Activated naive CD4-positive, alpha-beta T cell treated with anti-CD3 and anti-CD28 coated beads, Interleukin-2, amount 50 U/mL, for 72 hours (primary cell): ENCODE measurements around the gene PPFIBP2. TPM values are rescaled to one million over a fixed set of nuclear protein-coding genes. Genes with fewer than 3 reads are reported as not detected.

ENCODE experiments used
- ATAC-seq, 2 donors: fragments of 150-1000 bp; cut with Tn5 transposase; 2 replicates each; pipeline ENCODE4 v1.10.0; 2021; ENCODE audit warnings: mild to moderate bottlenecking in 2 of 2, moderate library complexity in 2 of 2
- DNase-seq, 2 donors: peaks; one replicate each; pipeline ENCODE4 v3.0.0; 2021 to 2022; ENCODE audit warnings: low spot score in 2 of 2
- H3K27ac Mint-ChIP-seq, 2 donors: one replicate each; pipeline ENCODE4 v1.8.0; 2022; ENCODE audit warnings: mild to moderate bottlenecking in 2 of 2, mixed read lengths in 2 of 2
- H3K36me3 Mint-ChIP-seq, 2 donors: one replicate each; pipeline ENCODE4 v1.8.0; 2022; ENCODE audit warnings: mixed read lengths in 2 of 2
- H3K9me3 Mint-ChIP-seq, 2 donors: one replicate each; pipeline ENCODE4 v1.8.0; 2022; ENCODE audit warnings: mixed read lengths in 2 of 2
- total RNA-seq, 2 donors: library from RNA; stranded (reverse); gene quantifications; one replicate each; pipeline ENCODE4 v1.2.3, GENCODE V29; 2022

The PPFIBP2 gene
- total RNA-seq, 2 donors from 2014 or later = 13.7 to 19.9 TPM

DNA sequence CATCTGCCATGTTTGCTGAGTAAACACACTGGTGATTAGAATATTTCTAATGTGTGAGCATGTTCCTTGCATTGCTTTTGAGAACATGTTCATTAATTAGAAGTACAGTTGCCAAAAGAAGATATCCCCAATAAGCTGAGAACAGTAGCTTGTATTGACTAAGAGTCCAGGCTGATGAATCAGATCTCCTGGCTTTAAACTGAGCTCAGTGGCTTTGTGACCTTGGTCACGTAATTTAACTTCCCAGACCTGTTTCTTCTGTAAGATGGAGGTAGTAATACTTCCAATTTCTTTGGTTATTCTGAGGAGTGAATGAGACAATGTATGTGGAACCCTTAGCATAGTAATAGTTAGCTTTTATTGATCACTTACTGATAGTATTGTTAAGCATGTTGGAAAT, 97.6 kb downstream of the PPFIBP2 start:
- Mint-ChIP-seq H3K36me3 (peaks cover 0 to 12% of the 10 kb centered on the region in 2 donors), H3K9me3 (no peaks in the 10 kb centered on the region)

DNA sequence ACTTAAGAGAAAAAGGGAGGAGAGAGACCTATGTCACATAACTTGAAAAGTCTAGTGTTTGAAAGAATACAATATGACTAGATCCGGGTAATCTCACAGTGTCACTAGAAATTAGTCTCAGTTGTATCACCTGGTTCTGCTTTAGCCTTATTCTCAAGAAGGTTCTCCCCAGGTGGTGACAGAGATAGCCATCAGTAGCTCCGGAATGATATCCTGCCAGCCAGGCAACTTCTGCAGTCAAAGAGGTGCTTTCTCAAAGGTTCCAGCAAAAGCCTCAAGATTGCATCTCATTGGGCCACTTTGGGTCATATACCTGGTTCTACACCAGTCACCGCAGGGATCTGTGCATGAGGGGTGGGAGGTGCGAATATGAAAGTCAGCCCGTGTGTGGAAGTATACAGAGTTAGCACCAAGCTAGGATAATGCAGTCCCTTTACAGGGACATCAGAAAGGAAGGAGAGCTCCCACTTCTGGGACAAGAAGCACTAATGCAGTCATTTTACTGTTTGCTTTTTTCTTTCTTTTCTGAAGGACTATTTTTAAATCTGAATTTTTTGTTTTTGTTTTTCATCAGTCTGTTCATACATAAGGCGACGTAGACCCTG, 98.4 kb downstream of the PPFIBP2 start:
- Mint-ChIP-seq H3K36me3 (peaks cover 0 to 12% of the 10 kb centered on the region in 2 donors), H3K27ac (no peak overlapping the region), H3K9me3 (no peaks in the 10 kb centered on the region)
- DNase-seq = no peak
- no peak for ATAC-seq

More for the DNA sequence above, 97.6 kb downstream of the PPFIBP2 start:
- H3K27ac Mint-ChIP-seq = no peak overlapping the region
- ATAC-seq (no peak), DNase-seq (no peak)

DNA sequence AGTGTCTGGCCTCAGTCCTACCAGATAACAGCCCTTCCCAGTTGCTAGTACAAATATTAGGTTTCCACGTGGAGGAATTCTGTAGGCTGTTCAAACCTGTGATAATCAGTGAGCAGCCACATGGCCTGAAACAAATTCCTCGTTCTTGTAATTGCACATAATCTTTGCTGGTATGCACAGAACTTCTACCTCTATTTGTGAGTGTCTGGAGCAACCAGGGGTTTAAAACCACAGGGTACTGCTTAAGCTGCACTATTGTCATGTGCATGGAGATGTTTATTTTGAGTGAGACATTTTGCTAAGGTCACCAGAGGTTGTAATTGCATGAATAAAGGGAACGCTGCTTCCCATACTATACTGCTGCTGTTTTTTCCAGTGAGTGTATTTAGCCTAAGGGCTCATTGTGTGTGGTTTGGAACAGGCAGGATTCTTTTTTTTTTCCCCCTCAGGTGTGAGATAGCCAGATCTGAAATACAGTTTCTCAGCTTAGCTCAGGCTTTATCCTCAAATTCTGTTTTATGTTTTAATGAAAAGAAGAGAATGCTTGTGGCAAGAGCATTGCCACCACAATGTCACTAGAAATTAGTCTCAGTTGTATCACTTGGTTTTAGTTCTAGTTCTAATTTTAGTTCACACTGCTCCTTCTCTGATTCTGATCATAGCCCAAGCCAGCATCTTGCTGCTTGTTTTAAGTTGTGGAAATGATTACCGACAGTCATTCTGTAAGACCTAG, 99.0 kb downstream of the PPFIBP2 start:
- no peak for ATAC-seq
- no peak overlapping the region for H3K27ac Mint-ChIP-seq
- H3K36me3 Mint-ChIP-seq = peaks cover 0 to 12% of the 10 kb centered on the region in 2 donors
- DNase-seq = no peak
- H3K9me3 Mint-ChIP-seq = no peaks in the 10 kb centered on the region

DNA sequence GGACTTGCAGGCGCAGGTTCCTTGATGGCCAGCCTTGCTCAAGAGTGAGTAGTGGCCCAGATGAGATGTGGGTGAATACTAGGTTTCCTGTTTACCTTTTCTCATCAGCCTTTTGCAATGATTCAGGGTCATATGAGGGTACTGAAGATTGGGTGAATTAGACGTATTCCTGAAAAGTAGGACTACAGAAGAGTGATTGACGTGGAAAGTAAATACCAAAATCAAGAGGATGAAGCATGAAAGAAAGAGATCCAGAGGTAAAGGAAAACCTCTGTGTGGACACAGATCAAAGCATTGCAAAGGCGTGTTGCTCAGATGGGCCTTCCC, 99.6 kb downstream of the PPFIBP2 start:
- Mint-ChIP-seq H3K27ac (no peak overlapping the region), H3K36me3 (peaks cover 0 to 12% of the 10 kb centered on the region in 2 donors), H3K9me3 (no peaks in the 10 kb centered on the region)
- ATAC-seq (no peak), DNase-seq (no peak)

DNA sequence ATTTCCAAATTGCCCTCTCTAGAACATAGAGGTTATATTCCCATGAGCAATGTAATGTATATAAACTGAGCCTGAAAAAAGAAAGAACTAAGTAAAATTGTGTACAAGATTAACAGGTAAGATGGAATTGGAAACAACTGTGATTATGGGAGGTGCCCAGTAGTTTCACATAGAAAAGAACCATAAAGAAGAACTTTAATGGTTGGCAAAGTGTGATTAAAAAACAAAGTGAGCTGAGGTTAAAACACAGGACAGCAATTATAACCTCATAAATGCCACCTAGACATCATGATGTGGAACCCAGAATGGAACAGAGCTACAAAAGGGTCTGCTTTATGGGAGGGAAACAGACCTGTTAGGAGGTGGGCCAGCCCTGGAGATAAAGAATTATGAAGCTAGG, 100.9 kb downstream of the PPFIBP2 start:
- no peaks in the 10 kb centered on the region for H3K9me3 Mint-ChIP-seq

DNA sequence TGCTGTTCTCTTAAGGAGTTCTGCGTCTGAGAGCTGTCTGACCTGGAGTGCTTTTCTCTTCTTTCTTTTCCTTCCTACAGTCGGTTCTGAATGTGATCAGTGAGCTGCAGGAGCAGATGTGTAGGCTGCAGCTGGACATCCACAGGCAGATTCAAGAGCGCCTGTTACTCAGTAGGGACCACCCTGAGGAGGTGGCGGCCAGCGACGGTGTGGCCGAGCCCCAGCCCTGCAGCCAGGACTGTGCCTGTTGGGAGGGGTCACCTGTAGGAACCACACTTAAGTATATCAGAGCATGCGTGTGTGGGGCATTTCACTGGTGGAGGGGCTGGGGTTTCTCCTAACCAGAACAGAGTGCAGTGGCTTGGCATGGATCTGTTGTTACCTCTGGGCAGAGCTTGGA, 103.2 kb downstream of the PPFIBP2 start:
- H3K9me3 Mint-ChIP-seq = no peaks in the 10 kb centered on the region
- H3K27ac Mint-ChIP-seq = peak overlapping the region in 1 of 2 donors; percentile 34
- no peak for ATAC-seq
- H3K36me3 Mint-ChIP-seq = peaks cover 0 to 8% of the 10 kb centered on the region in 2 donors
- no peak for DNase-seq

More for the DNA sequence above, 100.9 kb downstream of the PPFIBP2 start:
- ATAC-seq = no peak
- Mint-ChIP-seq H3K27ac (no peak overlapping the region), H3K36me3 (peaks cover 0 to 12% of the 10 kb centered on the region in 2 donors)
- no peak for DNase-seq

DNA sequence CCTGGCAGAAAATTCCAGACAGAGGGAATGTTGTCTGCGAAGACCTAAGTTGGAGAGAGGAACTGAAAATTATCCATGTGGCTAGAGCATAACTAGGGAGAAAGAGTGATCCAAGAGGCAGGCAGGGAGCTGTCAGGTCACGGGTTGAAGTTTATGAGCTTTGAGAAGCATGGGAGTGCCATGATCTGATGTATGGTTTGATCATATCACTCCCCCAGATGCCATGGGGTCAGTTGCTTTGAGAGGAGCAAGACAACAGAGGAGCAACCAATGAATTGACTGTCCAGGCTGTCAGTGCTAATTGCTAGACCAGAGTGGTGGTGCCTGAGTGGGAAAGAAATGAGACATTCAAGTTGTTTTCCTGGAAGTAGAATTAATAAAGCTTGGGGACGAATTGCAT, 105.5 kb downstream of the PPFIBP2 start:
- DNase-seq (no peak), ATAC-seq (no peak)
- Mint-ChIP-seq H3K9me3 (no peaks in the 10 kb centered on the region), H3K27ac (no peak overlapping the region), H3K36me3 (no peaks in the 10 kb centered on the region)

DNA sequence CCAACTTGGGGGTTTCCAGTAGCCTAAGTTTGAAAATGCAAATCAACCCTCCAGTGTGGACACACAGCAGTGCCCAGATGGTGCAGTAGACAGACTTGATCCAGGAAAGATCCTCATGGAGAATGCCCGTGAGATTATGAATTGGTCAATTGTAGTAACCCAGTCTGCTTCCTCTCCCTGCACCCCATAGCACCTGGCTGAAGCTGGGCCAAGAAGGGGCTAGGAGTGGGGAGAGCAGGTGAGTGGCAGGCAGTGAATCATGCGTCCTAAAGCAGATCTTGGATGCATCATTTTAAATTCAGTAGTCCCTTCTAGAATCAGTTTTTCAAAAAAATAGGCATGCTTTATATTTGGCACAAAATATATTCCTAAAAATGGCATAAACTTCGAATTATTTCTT, 107.3 kb downstream of the PPFIBP2 start:
- no peak overlapping the region for H3K27ac Mint-ChIP-seq
- H3K36me3 Mint-ChIP-seq = no peaks in the 10 kb centered on the region
- DNase-seq = no peak
- H3K9me3 Mint-ChIP-seq = no peaks in the 10 kb centered on the region
- no peak for ATAC-seq

DNA sequence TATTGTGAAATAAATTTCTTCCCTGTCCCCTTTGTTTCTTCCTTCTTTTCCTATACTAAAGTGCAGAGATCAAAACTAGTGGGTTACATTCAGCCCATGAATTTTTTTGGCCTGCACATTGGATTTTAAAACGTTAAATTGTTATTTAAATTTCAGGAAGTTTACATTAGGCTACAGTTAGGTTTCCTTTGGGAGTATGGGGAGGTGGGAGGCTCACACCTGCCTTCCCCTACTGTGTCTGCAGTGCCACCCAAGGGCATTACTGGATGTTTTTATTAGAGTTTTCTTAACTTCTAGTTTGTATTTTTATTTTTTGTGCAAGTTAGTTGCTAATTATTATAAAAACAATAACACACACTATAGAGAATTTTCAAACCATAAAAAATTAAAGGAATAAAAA, 107.8 kb downstream of the PPFIBP2 start:
- DNase-seq (no peak), ATAC-seq (no peak)
- H3K36me3 Mint-ChIP-seq = no peaks in the 10 kb centered on the region
- H3K27ac Mint-ChIP-seq = no peak overlapping the region
- H3K9me3 Mint-ChIP-seq = no peaks in the 10 kb centered on the region

DNA sequence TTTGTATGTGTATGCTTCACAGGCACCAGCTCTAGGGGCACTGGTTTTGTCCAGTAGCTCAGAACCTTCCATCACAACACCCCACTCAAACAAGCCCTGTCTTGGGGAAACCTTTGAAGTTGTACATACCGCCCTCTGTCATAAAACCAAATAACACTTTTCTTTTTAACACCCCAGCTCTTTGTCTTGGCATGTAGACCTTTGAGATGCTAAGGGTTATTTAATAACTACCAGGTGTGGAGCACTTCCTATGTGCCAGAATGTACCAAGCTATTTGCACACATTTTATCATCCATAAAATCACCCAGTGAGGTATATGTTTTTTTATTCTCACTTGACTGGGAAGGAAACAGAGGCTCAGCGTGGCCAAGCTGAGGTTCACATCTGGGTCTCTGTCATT, 108.9 kb downstream of the PPFIBP2 start:
- H3K9me3 Mint-ChIP-seq = no peaks in the 10 kb centered on the region
- DNase-seq (no peak), ATAC-seq (no peak)
- no peak overlapping the region for H3K27ac Mint-ChIP-seq
- H3K36me3 Mint-ChIP-seq = no peaks in the 10 kb centered on the region

DNA sequence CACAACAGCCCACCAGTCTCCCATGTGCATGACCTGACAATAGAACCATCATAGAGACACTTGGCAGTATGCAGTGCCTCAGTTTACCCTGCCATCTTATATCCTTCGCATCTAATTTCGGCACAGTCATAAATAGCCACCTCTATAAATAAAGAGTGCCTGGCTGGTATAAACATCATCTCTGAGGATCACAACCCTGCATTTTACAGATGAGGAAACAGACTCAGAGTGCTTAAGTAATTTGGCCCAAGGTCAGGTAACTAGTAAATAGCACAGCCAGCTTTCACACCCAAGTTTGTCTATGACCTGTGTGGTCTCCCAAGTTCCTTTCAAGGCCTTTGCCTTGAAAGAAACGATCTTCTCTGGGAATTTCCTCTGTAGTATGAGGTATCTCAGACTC, 114.9 kb downstream of the PPFIBP2 start:
- no peak overlapping the region for H3K27ac Mint-ChIP-seq
- DNase-seq = no peak
- peaks cover 0 to 14% of the 10 kb centered on the region in 2 donors for H3K36me3 Mint-ChIP-seq
- no peaks in the 10 kb centered on the region for H3K9me3 Mint-ChIP-seq
- ATAC-seq = no peak

DNA sequence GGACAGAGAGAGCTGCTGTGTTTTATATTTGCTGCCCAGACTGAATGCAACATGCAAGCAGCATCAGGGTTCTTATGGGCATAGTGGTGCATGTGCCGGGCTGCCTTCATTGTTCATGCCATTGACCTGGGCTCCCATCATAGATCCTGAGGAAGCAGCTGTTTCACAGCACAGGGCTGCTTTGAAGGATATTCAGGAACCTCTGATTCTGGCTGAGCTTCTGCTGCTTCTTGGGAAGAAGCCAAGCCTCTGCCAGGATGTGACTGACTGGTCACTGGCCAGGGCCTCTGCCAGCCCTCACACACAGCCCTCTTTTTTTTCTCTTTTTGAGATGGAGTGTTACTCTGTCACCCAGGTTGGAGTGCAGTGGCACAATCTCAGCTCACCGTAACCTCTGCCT, 116.2 kb downstream of the PPFIBP2 start:
- Mint-ChIP-seq H3K27ac (peak overlapping the region in 1 of 2 donors; percentile 58), H3K9me3 (no peaks in the 10 kb centered on the region), H3K36me3 (peaks cover 0 to 14% of the 10 kb centered on the region in 2 donors)
- no peak for DNase-seq
- ATAC-seq = no peak

DNA sequence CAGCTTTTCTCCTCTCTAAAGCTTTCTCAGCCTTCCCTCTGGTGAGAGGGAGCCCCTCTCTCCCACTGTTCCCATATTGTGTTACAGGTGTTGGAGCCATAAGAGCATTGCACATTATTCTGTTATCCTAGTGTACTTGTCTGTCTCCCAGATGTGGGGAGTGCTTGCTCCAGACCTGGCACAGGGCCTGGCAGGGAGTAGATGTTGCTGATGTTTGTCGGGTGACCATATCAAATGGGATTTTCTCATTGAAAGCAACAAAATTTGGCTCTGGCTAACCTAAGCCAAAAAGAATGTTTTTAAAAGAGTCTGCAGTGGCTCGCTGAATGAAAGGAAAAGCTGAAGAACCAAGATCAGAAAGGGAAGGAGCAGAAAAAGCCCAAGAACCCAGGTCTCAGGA, 118.4 kb downstream of the PPFIBP2 start:
- H3K9me3 Mint-ChIP-seq = no peaks in the 10 kb centered on the region
- DNase-seq (no peak), ATAC-seq (no peak)
- H3K27ac Mint-ChIP-seq = peak overlapping the region in 1 of 2 donors; percentile 78
- H3K36me3 Mint-ChIP-seq = peaks cover 0 to 14% of the 10 kb centered on the region in 2 donors

DNA sequence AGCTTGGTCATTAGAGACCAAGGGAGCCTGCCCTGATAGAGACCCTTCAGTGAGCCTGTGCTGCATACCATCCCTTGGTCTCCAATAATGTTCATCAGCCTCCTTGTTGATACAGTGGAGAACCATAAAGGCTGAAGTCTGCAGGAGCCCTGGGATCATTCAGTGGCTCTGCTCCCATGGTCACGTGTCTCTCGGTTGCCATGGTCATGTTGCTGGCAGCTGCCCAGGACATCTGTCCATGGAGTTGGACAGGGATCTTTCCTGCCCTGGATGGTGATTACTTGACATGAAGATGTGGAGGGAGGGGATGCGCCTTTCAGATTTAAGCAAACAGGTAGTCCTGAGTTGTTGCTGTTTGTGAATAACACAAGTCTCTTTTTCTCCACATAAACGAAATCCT, 121.3 kb downstream of the PPFIBP2 start:
- Mint-ChIP-seq H3K36me3 (peaks cover 0 to 9% of the 10 kb centered on the region in 2 donors), H3K27ac (no peak overlapping the region), H3K9me3 (no peaks in the 10 kb centered on the region)
- ATAC-seq = no peak
- DNase-seq = no peak

DNA sequence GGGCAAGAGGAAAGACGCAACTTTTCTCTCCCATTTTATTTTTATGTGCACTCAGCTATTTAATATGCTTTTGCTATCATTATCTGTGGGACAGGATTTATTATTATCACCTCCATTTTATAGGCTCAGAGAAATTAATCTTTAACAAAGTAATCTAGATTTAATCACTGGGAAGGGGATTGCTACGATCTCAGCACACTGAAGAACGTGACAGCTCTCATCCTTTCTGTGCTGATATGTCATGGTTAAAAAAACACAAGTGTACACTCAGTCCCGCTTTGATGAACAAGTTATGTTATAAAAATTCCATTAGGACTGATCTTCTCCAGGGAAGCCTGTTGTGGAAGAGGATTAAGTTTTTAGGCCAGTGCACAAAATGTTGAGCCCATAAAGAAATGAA, 121.9 kb downstream of the PPFIBP2 start:
- no peak for DNase-seq
- no peak for ATAC-seq
- no peaks in the 10 kb centered on the region for H3K9me3 Mint-ChIP-seq
- peaks cover 0 to 9% of the 10 kb centered on the region in 2 donors for H3K36me3 Mint-ChIP-seq
- H3K27ac Mint-ChIP-seq = no peak overlapping the region

DNA sequence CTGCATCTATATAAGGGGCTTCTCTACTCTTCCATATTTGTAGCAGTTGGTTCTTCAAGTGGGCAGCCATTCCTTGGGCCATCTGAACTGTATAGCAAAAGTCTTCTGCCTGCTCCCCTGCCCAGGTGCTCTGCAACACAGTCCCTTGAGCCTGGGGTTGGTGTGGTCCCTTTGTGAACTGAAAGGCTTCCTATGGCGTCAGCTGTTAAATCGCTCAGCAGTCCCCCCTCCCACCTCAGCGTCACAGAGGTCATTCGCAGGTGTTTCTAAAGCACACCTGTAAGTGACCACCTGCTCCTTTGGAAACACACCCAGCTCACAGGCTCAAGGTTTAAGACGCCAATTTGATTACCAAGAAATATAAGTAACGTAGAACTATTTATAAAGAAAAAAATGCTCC, 122.6 kb downstream of the PPFIBP2 start:
- peaks cover 0 to 9% of the 10 kb centered on the region in 2 donors for H3K36me3 Mint-ChIP-seq
- H3K27ac Mint-ChIP-seq = no peak overlapping the region
- ATAC-seq (no peak), DNase-seq (no peak)
- H3K9me3 Mint-ChIP-seq = no peaks in the 10 kb centered on the region

DNA sequence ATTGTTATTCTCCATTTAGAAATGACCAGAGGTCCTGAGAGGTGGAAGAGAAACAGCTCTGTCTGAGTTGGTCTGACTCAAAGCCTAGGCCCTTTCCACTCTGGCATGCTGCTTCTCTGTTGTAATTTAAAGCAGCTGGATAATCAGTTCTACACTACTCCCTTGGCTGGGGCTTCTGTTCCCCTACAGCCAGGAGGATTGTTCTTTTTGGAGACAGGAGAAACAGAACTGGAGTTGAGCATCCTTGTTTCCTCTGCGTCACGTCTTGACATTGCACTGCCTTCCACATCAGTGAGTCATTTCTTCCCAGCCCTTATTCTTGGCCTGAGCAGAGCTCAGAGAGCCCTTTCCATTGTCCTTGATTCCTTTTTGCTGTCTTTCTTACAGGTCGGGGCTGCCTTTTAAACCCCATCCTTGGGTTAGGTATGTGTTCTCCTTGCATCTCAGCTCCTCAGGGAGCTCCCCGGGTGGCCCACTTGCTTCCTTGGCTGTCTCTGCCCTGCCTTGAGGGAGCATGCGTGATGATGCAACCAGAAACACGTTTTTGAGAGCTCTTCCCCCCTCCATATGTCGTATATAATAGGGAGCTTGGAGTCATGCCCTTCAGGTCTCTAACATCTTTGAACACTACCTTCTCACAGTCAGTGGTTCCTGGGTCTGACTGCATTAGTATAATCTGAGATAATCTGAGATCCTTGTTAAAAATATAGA, 123.8 kb downstream of the PPFIBP2 start:
- Mint-ChIP-seq H3K36me3 (no peaks in the 10 kb centered on the region), H3K9me3 (no peaks in the 10 kb centered on the region), H3K27ac (peak overlapping the region; percentile 38 to 85)
- ATAC-seq (no peak), DNase-seq (no peak)
